Inflammatory macrophage treated with lipopolysaccharide for 4 hours (primary cell): ENCODE measurements around the gene STAC3.

ENCODE experiments used
- DNase-seq: peaks from one replicate; pipeline ENCODE4 v3.0.0-alpha.2; 2020

The STAC3 gene

GRCh38 chr12:57254506-57255280 is 3.7 kb upstream of the STAC3 start:
- DNase-seq: no peak

GRCh38 chr12:57250541-57250940 is 446 bp downstream of the STAC3 start:
- DNase-seq: no peak

- peak; percentile 83 for DNase-seq
Observed at GRCh38 chr12:57248934-57249742, 1.8 kb downstream of the STAC3 start.

- DNase-seq: no peak
Observed at GRCh38 chr12:57247041-57247440, 3.9 kb downstream of the STAC3 start.

GRCh38 chr12:57244312-57244696 is 6.7 kb downstream of the STAC3 start:
- DNase-seq: no peak

- DNase-seq: peak; percentile 68
Observed at GRCh38 chr12:57243521-57244311, 7.3 kb downstream of the STAC3 start.

- DNase-seq: no peak
Observed at GRCh38 chr12:57242691-57243454, 8.1 kb downstream of the STAC3 start.

GRCh38 chr12:57242329-57242690 is 8.7 kb downstream of the STAC3 start:
- DNase-seq: no peak

GRCh38 chr12:57241402-57242310 is 9.3 kb downstream of the STAC3 start:
- DNase-seq: no peak

- DNase-seq: no peak
Observed at GRCh38 chr12:57240926-57241401, 10.0 kb downstream of the STAC3 start.

GRCh38 chr12:57240066-57240921 is 10.7 kb downstream of the STAC3 start:
- DNase-seq: peak; percentile 53

GRCh38 chr12:57239587-57240065 is 11.4 kb downstream of the STAC3 start:
- DNase-seq: no peak

GRCh38 chr12:57238854-57239554 is 12.0 kb downstream of the STAC3 start:
- peak; percentile 85 for DNase-seq

GRCh38 chr12:57237932-57238853 is 12.8 kb downstream of the STAC3 start:
- DNase-seq: no peak

- no peak for DNase-seq
Observed at GRCh38 chr12:57237596-57237931, 13.4 kb downstream of the STAC3 start.

- no peak for DNase-seq
Observed at GRCh38 chr12:57236925-57237595, 13.9 kb downstream of the STAC3 start.

- DNase-seq: no peak
Observed at GRCh38 chr12:57236201-57236924, 14.6 kb downstream of the STAC3 start.
